Colonic mucosa (tissue), 4 donors: Measurements from ENCODE around the gene PPP2CA. TPM values are rescaled to one million over a fixed set of nuclear protein-coding genes. Genes with fewer than 3 reads are reported as not detected.

Source experiments
- DNase-seq: peaks from one replicate; pipeline ENCODE4 v3.0.0-alpha.2; 2020
- H3K27ac ChIP-seq: fragments of 200-600 bp; one replicate; pipeline ENCODE4 v1.8.0; 2021
- H3K27me3 ChIP-seq: fragments of 200-600 bp; one replicate; pipeline ENCODE4 v1.8.0; 2021
- H3K36me3 ChIP-seq: fragments of 200-600 bp; one replicate; pipeline ENCODE4 v1.8.0; 2021
- H3K4me1 ChIP-seq: fragments of 200-600 bp; one replicate; pipeline ENCODE4 v1.8.0; 2021; ENCODE audit warnings: mild to moderate bottlenecking
- H3K4me3 ChIP-seq: fragments of 200-600 bp; one replicate; pipeline ENCODE4 v1.8.0; 2021
- H3K9ac ChIP-seq, 2 donors: one replicate each; pipeline ENCODE4 v1.7.0; 2013; ENCODE audit warnings: control low read depth in 2 of 2, low read depth in 2 of 2, low read length in 2 of 2
- H3K9me3 ChIP-seq: fragments of 200-600 bp; one replicate; pipeline ENCODE4 v1.8.0; 2021
- CTCF ChIP-seq: fragments of 200-600 bp; IDR thresholded peaks from one replicate; pipeline ENCODE4 v1.8.0; 2022; ENCODE audit warnings: antibody characterized with exemption, mild to moderate bottlenecking
- intact Hi-C: fragments of 100-400 bp; cut with DNase I; formaldehyde crosslinking; loops from one replicate; pipeline ENCODE4 v1.14.1; 2022
- microRNA-seq: library from miRNA; unstranded; fragments of <30 nt; microRNA quantifications from one replicate; pipeline ENCODE4, GENCODE V29; 2019
- total RNA-seq, 2 donors: library from RNA; stranded (reverse); fragmentation: NEBNext Ultra II Directional in 1 of 2; extraction: Animal tissue kit (Norgen Biotek cat#: 25700) in 1 of 2; gene quantifications; one replicate each; pipeline ENCODE4 v1.2.1, GENCODE V29; 2021
- donor health status: healthy.
- donor health status: DM: no; HTN: no; CAD: no.
- donor health status: DM: no; HTN: no; CAD: no.

PPP2CA gene
- total RNA-seq, 2 donors from 2014 or later = 147 to 150 TPM

GRCh38 chr5:134146651-134147518, 79.0 kb downstream of the PPP2CA start:
- intact Hi-C loops = no loop called here
- Histone ChIP-seq H3K27ac (no peak overlapping the region), H3K36me3 (no peaks in the 10 kb centered on the region), H3K27me3 (no peaks in the 10 kb centered on the region), H3K4me1 (no peaks in the 10 kb centered on the region), H3K9me3 (no peaks in the 10 kb centered on the region), H3K9ac (no peak overlapping the region), H3K4me3 (no peak overlapping the region)
- DNase-seq = no peak
- no peak for TF ChIP-seq CTCF

DNA sequence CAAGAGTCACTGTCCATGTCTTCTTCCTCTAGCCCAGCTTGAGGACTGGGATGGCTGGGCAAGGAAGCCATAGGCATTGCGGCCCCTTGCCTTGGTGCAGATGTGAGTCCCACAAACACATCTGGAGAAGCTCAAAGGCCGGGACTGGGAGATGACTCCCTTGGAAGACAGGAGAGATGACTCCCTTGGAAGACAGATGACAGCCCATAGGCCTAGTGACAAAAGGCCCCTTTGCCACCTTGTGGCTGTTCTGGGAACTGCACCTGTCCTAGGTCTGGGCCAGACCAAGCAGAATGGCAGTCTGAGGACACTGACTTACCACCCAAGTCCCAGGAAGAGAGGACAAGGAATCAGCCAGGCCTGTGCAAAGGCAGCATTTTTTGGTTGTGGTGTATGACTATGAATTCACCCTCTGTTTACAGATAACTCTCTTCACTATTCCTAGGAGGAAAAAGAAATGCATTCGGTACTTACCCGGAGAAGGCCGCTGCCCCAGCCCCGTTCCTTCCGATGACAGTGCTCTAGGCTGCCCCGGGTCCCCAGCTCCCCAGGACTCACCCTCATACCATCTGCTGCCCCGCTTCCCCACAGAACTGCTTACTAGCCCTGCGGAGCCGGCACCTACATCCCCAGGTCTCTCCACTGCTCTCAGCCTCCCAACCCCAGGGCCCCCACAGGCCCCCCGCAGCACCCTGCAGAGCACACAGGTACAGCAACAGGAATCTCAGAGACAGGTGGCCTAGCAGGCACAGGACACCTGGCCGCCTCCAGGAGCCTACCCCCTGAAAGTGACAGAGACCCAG, 79.9 kb downstream of the PPP2CA start:
- Histone ChIP-seq H3K36me3 (no peaks in the 10 kb centered on the region), H3K9me3 (no peaks in the 10 kb centered on the region), H3K4me3 (no peak overlapping the region), H3K9ac (no peak overlapping the region), H3K4me1 (no peaks in the 10 kb centered on the region), H3K27me3 (no peaks in the 10 kb centered on the region), H3K27ac (no peak overlapping the region)
- intact Hi-C loops = no loop called here
- peak; percentile 84 for DNase-seq
- peak; percentile 93 for TF ChIP-seq CTCF

- H3K36me3 ChIP-seq = no peaks in the 10 kb centered on the region
- H3K9me3 ChIP-seq = no peaks in the 10 kb centered on the region
- H3K9ac ChIP-seq = no peak overlapping the region
- no peaks in the 10 kb centered on the region for H3K27me3 ChIP-seq
- no peak overlapping the region for H3K27ac ChIP-seq
- H3K4me3 ChIP-seq = no peak overlapping the region
- H3K4me1 ChIP-seq = no peaks in the 10 kb centered on the region
- TF ChIP-seq CTCF = no peak
- intact Hi-C loops = no loop called here
- peak; percentile 8 for DNase-seq
These were observed 80.7 kb downstream of the PPP2CA start for GRCh38 chr5:134145041-134145757.

Small RNAs within 50 kb of the gene (microRNA-seq; reads per million reads assigned to microRNA genes)
- gene MIR3661 = 1.7 reads per million

Other genes with a start within 250 kb of the PPP2CA start
- 100 to 1,000 TPM; 297 to 306 TPM for gene VDAC1, start 221.1 kb downstream of the PPP2CA start, total RNA-seq
- 1 to 10 TPM; 4.3 to 9.4 TPM for gene TCF7, start 111.4 kb downstream of the PPP2CA start, total RNA-seq
- 100 to 1,000 TPM; 235 to 272 TPM for gene SKP1, start 49.1 kb downstream of the PPP2CA start, total RNA-seq
- gene CDKL3, start 141.1 kb upstream of the PPP2CA start, total RNA-seq = under 1 TPM; 0.53 to 0.54 TPM
- 100 to 1,000 TPM in 1 of 2 donors, 10 to 100 TPM in 1; 55.2 to 128 TPM for gene UBE2B, start 145.5 kb upstream of the PPP2CA start, total RNA-seq
- gene CDKN2AIPNL, start 185.8 kb upstream of the PPP2CA start, total RNA-seq = 10 to 100 TPM; 14.5 to 26.3 TPM